ENCODE data around the gene UNC80.

UNC80 gene

GRCh38 chr2:209977386-209978239, 206.0 kb downstream of the UNC80 start:
- DNase-seq (ENCODE audit: low read depth): peak; percentile 69
- TF ChIP-seq CTCF (IDR thresholded peaks at IDR 0.05; ENCODE audit: low read depth, low read length): peak; percentile 7
- TF ChIP-seq POLR2A (IDR thresholded peaks at IDR 0.05; ENCODE audit: extremely low read depth, insufficient read length): no peak
- no peak overlapping the region for H3K4me3 ChIP-seq (ENCODE audit: low read depth, low read length)

GRCh38 chr2:209984291-209984690, 212.7 kb downstream of the UNC80 start:
- TF ChIP-seq CTCF (IDR thresholded peaks at IDR 0.05; ENCODE audit: low read depth, low read length) (no peak), POLR2A (IDR thresholded peaks at IDR 0.05; ENCODE audit: extremely low read depth, insufficient read length) (no peak), MAX (IDR thresholded peaks at IDR 0.05; ENCODE audit: low read depth, low read length) (no peak), MYC (IDR thresholded peaks at IDR 0.05; ENCODE audit: low read depth, low read length) (no peak)
- DNase-seq (ENCODE audit: low read depth): no peak
- no peak overlapping the region for H3K4me3 ChIP-seq (ENCODE audit: low read depth, low read length)

GRCh38 chr2:209985874-209986273, 214.2 kb downstream of the UNC80 start:
- H3K4me3 ChIP-seq (ENCODE audit: low read depth, low read length): peak overlapping the region; percentile 56
- TF ChIP-seq MYC (IDR thresholded peaks at IDR 0.05; ENCODE audit: low read depth, low read length) (no peak), POLR2A (IDR thresholded peaks at IDR 0.05; ENCODE audit: extremely low read depth, insufficient read length) (peak; percentile 22), CTCF (IDR thresholded peaks at IDR 0.05; ENCODE audit: low read depth, low read length) (no peak)
- DNase-seq (ENCODE audit: low read depth): peak; percentile 91

GRCh38 chr2:209986415-209986814, 214.8 kb downstream of the UNC80 start:
- H3K4me3 ChIP-seq (ENCODE audit: low read depth, low read length): peak overlapping the region; percentile 56
- TF ChIP-seq MYC (IDR thresholded peaks at IDR 0.05; ENCODE audit: low read depth, low read length) (no peak), CTCF (IDR thresholded peaks at IDR 0.05; ENCODE audit: low read depth, low read length) (no peak), POLR2A (IDR thresholded peaks at IDR 0.05; ENCODE audit: extremely low read depth, insufficient read length) (no peak), MAX (IDR thresholded peaks at IDR 0.05; ENCODE audit: low read depth, low read length) (no peak)
- DNase-seq (ENCODE audit: low read depth): peak; percentile 80

- TF ChIP-seq MYC (IDR thresholded peaks at IDR 0.05; ENCODE audit: low read depth, low read length): no peak
- DNase-seq (ENCODE audit: low read depth): peak; percentile 41
- H3K4me3 ChIP-seq (ENCODE audit: low read depth, low read length): no peak overlapping the region
These were observed 216.4 kb downstream of the UNC80 start for GRCh38 chr2:209988010-209988409.

GRCh38 chr2:209990838-209991237, 219.2 kb downstream of the UNC80 start:
- DNase-seq (ENCODE audit: low read depth): no peak
- no peak overlapping the region for H3K4me3 ChIP-seq (ENCODE audit: low read depth, low read length)
- TF ChIP-seq MAX (IDR thresholded peaks at IDR 0.05; ENCODE audit: low read depth, low read length): no peak
- TF ChIP-seq MYC (IDR thresholded peaks at IDR 0.05; ENCODE audit: low read depth, low read length): no peak
- no peak for TF ChIP-seq CTCF (IDR thresholded peaks at IDR 0.05; ENCODE audit: low read depth, low read length)
- no peak for TF ChIP-seq POLR2A (IDR thresholded peaks at IDR 0.05; ENCODE audit: extremely low read depth, insufficient read length)
